Endodermal cell (in vitro differentiated cells): ENCODE measurements around the gene MYO5B. TPM values are rescaled to one million over a fixed set of nuclear protein-coding genes. Genes with fewer than 3 reads are reported as not detected.

Experiments
- DNase-seq: peaks from one replicate; pipeline ENCODE4 v3.0.0-alpha.2; 2017
- H3K27ac ChIP-seq: 2 replicates; pipeline ENCODE4 v1.5.1; 2013; ENCODE audit warnings: mild to moderate bottlenecking, low read depth, low read length, moderate library complexity
- H3K27me3 ChIP-seq: 2 replicates; pipeline ENCODE4 v1.6.1; 2013; ENCODE audit warnings: mild to moderate bottlenecking, low read length, moderate library complexity; ENCODE audit not compliant: insufficient read depth, control insufficient read depth, poor library complexity, severe bottlenecking
- H3K36me3 ChIP-seq: 2 replicates; pipeline ENCODE4 v1.7.0; 2013; ENCODE audit warnings: mild to moderate bottlenecking, low read length, moderate library complexity; ENCODE audit not compliant: control insufficient read depth, insufficient read depth
- H3K4me1 ChIP-seq: one replicate; pipeline ENCODE4 v1.7.0; 2013; ENCODE audit warnings: low read length; ENCODE audit not compliant: control insufficient read depth, insufficient read depth
- H3K4me3 ChIP-seq: 2 replicates; pipeline ENCODE4 v1.5.1; 2013; ENCODE audit warnings: mild to moderate bottlenecking, low read length, moderate library complexity
- H3K9ac ChIP-seq: 2 replicates; pipeline ENCODE4 v1.6.1; 2013; ENCODE audit warnings: mild to moderate bottlenecking, low read length, moderate library complexity; ENCODE audit not compliant: poor library complexity, severe bottlenecking; ENCODE audit errors: extremely low read depth
- H3K9me3 ChIP-seq: 2 replicates; pipeline ENCODE4 v1.6.1; 2013; ENCODE audit warnings: mild to moderate bottlenecking, low read length, moderate library complexity; ENCODE audit not compliant: control insufficient read depth
- H3K27ac Mint-ChIP-seq: 2 replicates; pipeline ENCODE4 v1.8.0; 2020; ENCODE audit warnings: mixed read lengths
- H3K27me3 Mint-ChIP-seq: 2 replicates; pipeline ENCODE4 v1.8.0; 2021; ENCODE audit warnings: mild to moderate bottlenecking, mixed read lengths; ENCODE audit not compliant: insufficient read depth
- H3K36me3 Mint-ChIP-seq: 2 replicates; pipeline ENCODE4 v1.8.0; 2020; ENCODE audit warnings: low read depth, mixed read lengths
- H3K4me1 Mint-ChIP-seq: 2 replicates; pipeline ENCODE4 v1.8.0; 2020; ENCODE audit warnings: mixed read lengths
- H3K4me3 Mint-ChIP-seq: 2 replicates; pipeline ENCODE4 v1.8.0; 2020; ENCODE audit warnings: mild to moderate bottlenecking, moderate library complexity, mixed read lengths
- H3K9me3 Mint-ChIP-seq: 2 replicates; pipeline ENCODE4 v1.8.0; 2020; ENCODE audit warnings: mild to moderate bottlenecking, mixed read lengths
- WGBS, 2 experiments: methylation state at CpG; one replicate each; pipeline versions ENCODE4 v1.1.5 to v1.1.7; 2013; ENCODE audit warnings: missing lambda C conversion rate in 2 of 2, mixed read lengths in 1 of 2; ENCODE audit not compliant: insufficient coverage in 1 of 2, insufficient read length in 1 of 2; 5-methylcytosine and 5-hydroxymethylcytosine counted together
- total RNA-seq, 2 donors: library from RNA; stranded (reverse); fragmentation: NEBNext Ultra II Directional in 1 of 2; extraction: Animal tissue kit (Norgen Biotek cat#: 25700) in 1 of 2; gene quantifications; 2 replicates in 1 of 2; 3 replicates in 1 of 2; pipeline ENCODE4 v1.2.1, GENCODE V29; 2021
- TF ChIP-seq, protein P1 (sequence below): fragments of 200-600 bp; sonication (generic); conservative IDR thresholded peaks from 2 replicates; pipeline ENCODE4 v1.5.0; 2021; ENCODE audit warnings: antibody characterized with exemption, mild to moderate bottlenecking

MYO5B gene
- total RNA-seq, 2 donors from 2014 or later, result 12.2 to 16.8 TPM

GRCh38 chr18:49948975-49949374, 246.0 kb downstream of the MYO5B start:
- 94% methylated on average over 1 of the region's 1 CpG; no CpG with 5 or more reads in 1 of the 2 experiments for WGBS, 2 experiments
- peaks cover 28% of the 10 kb centered on the region for H3K27me3 Mint-ChIP-seq
- H3K27ac ChIP-seq, result no peak overlapping the region
- no peaks in the 10 kb centered on the region for H3K27me3 ChIP-seq
- peaks cover 9% of the 10 kb centered on the region for H3K4me1 ChIP-seq
- H3K9me3 Mint-ChIP-seq, result no peaks in the 10 kb centered on the region
- no peak overlapping the region for H3K4me3 ChIP-seq
- H3K4me3 Mint-ChIP-seq, result no peak overlapping the region
- TF ChIP-seq, protein P1, sequence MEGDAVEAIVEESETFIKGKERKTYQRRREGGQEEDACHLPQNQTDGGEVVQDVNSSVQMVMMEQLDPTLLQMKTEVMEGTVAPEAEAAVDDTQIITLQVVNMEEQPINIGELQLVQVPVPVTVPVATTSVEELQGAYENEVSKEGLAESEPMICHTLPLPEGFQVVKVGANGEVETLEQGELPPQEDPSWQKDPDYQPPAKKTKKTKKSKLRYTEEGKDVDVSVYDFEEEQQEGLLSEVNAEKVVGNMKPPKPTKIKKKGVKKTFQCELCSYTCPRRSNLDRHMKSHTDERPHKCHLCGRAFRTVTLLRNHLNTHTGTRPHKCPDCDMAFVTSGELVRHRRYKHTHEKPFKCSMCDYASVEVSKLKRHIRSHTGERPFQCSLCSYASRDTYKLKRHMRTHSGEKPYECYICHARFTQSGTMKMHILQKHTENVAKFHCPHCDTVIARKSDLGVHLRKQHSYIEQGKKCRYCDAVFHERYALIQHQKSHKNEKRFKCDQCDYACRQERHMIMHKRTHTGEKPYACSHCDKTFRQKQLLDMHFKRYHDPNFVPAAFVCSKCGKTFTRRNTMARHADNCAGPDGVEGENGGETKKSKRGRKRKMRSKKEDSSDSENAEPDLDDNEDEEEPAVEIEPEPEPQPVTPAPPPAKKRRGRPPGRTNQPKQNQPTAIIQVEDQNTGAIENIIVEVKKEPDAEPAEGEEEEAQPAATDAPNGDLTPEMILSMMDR, result no peak
- peaks cover 32% of the 10 kb centered on the region for H3K4me1 Mint-ChIP-seq
- H3K36me3 Mint-ChIP-seq, result no peaks in the 10 kb centered on the region
- no peak overlapping the region for H3K27ac Mint-ChIP-seq
- H3K9me3 ChIP-seq, result no peaks in the 10 kb centered on the region
- H3K36me3 ChIP-seq, result no peaks in the 10 kb centered on the region
- H3K9ac ChIP-seq, result no peak overlapping the region
- DNase-seq, result no peak

DNA sequence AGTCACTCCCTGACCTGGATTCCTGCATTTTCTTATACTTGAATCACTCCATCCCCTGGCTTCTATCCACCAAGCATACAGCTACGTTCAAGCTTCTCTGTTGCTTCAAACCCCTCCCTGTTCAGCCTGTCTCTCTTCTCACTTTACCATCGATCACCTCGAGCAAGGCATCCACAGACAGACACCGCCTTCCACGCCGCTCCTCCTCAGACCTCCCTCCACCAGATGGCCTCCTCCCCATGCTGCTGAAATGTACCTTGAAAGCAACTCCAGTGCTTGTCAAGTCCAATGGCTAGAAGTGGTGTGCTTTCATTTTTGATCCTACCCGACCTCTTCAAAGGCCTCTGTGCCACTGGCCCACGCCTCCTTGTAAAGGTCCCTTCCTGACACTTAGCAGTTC, 250.3 kb downstream of the MYO5B start:
- Mint-ChIP-seq H3K4me1 (peaks cover 21% of the 10 kb centered on the region), H3K4me3 (no peak overlapping the region), H3K9me3 (no peaks in the 10 kb centered on the region), H3K27ac (no peak overlapping the region), H3K27me3 (peaks cover 14% of the 10 kb centered on the region), H3K36me3 (no peaks in the 10 kb centered on the region)
- TF ChIP-seq, protein P1, result peak; percentile 52
- H3K27me3 ChIP-seq, result no peaks in the 10 kb centered on the region
- no peak overlapping the region for H3K4me3 ChIP-seq
- no peaks in the 10 kb centered on the region for H3K36me3 ChIP-seq
- peak; percentile 69 for DNase-seq
- 85 to 92% methylated on average over 7 to 8 of the region's 8 CpGs for WGBS, 2 experiments
- no peak overlapping the region for H3K9ac ChIP-seq
- no peaks in the 10 kb centered on the region for H3K9me3 ChIP-seq
- H3K27ac ChIP-seq, result no peak overlapping the region
- H3K4me1 ChIP-seq, result peaks cover 9% of the 10 kb centered on the region

DNA sequence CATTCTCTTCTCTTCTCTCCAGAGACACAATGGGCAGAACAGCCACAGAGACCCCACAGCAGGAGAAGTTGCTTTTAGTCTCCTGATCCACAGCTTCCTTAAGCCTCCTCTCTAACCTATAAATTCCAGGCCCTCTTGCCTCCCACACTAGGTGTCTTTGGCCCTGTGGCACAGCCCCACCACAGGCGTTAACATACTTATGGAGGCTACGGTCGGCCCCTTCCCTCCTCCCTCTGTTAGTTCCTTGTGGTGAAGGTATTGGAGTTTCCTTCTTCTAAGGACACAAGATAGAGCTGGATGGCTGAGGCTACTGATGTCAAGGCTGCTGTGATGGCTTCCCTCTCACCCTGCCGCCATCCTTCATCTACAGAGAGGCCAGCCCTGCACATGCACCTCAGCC, 258.1 kb downstream of the MYO5B start:
- no peak overlapping the region for H3K4me3 ChIP-seq
- no peaks in the 10 kb centered on the region for H3K36me3 ChIP-seq
- 75 to 100% methylated on average over 1 to 3 of the region's 4 CpGs for WGBS, 2 experiments
- Mint-ChIP-seq H3K9me3 (no peaks in the 10 kb centered on the region), H3K4me1 (peaks cover 25% of the 10 kb centered on the region), H3K4me3 (no peak overlapping the region), H3K27me3 (peaks cover 8% of the 10 kb centered on the region), H3K36me3 (no peaks in the 10 kb centered on the region), H3K27ac (no peak overlapping the region)
- H3K9me3 ChIP-seq, result no peaks in the 10 kb centered on the region
- H3K27me3 ChIP-seq, result no peaks in the 10 kb centered on the region
- DNase-seq, result no peak
- TF ChIP-seq, protein P1, result no peak
- H3K9ac ChIP-seq, result no peak overlapping the region
- H3K27ac ChIP-seq, result no peak overlapping the region
- peaks cover 10% of the 10 kb centered on the region for H3K4me1 ChIP-seq
